ENCODE results near the gene DENND4B. TPM values are rescaled to one million over a fixed set of nuclear protein-coding genes. Genes with fewer than 3 reads are reported as not detected.

Gene DENND4B
- total and polyA plus RNA-seq, 9 of the 15 experiments (the other 6 are each of a cell fraction or from before 2014, with no cell fraction given), result 9.5 to 80.5 (median 23.1) TPM

- TF ChIP-seq ZNF75A (CRISPR knock-in tag; IDR thresholded peaks at IDR 0.05) (no peak), THRA (IDR thresholded peaks at IDR 0.05) (no peak), NFIC (IDR thresholded peaks at IDR 0.05) (no peak), SUPT5H (IDR thresholded peaks at IDR 0.05) (peak; percentile 24), VEZF1 (CRISPR knock-in tag; IDR thresholded peaks at IDR 0.05) (peak; percentile 87), EP300 (IDR thresholded peaks at IDR 0.05; ENCODE audit: low read length) (no peak), HDAC6 (IDR thresholded peaks at IDR 0.05; ENCODE audit: low read depth, low read length) (no peak), RNF219 (CRISPR knock-in tag; IDR thresholded peaks at IDR 0.05) (no peak), LCOR (CRISPR knock-in tag; IDR thresholded peaks at IDR 0.05) (no peak), RFX5 (IDR thresholded peaks at IDR 0.05; ENCODE audit: low read depth, low read length) (no peak), ZNF124 (CRISPR knock-in tag; IDR thresholded peaks at IDR 0.05) (no peak), TSC22D4 (tag; IDR thresholded peaks at IDR 0.05) (no peak), KLF16 (IDR thresholded peaks at IDR 0.05) (no peak), ATF7 (IDR thresholded peaks at IDR 0.05) (0 out of 2 replicates have a peak, but pooled peaks have one; percentile 9), RB1 (IDR thresholded peaks at IDR 0.05; ENCODE audit: low read depth) (peak; percentile 15; the same call in 1 of the 2 replicates), RBM17 (IDR thresholded peaks at IDR 0.05; ENCODE audit: borderline replicate concordance, low read depth, low read length) (no peak), RBM25 (IDR thresholded peaks at IDR 0.05; ENCODE audit: low read depth, low read length, severe bottlenecking) (no peak), ZC3H4 (CRISPR knock-in tag; IDR thresholded peaks at IDR 0.05; ENCODE audit: borderline replicate concordance) (no peak), TAF9B (IDR thresholded peaks at IDR 0.05; ENCODE audit: partially characterized antibody) (no peak), ZNF212 (CRISPR knock-in tag; IDR thresholded peaks at IDR 0.05) (no peak)
- TF ChIP-seq, protein P1, sequence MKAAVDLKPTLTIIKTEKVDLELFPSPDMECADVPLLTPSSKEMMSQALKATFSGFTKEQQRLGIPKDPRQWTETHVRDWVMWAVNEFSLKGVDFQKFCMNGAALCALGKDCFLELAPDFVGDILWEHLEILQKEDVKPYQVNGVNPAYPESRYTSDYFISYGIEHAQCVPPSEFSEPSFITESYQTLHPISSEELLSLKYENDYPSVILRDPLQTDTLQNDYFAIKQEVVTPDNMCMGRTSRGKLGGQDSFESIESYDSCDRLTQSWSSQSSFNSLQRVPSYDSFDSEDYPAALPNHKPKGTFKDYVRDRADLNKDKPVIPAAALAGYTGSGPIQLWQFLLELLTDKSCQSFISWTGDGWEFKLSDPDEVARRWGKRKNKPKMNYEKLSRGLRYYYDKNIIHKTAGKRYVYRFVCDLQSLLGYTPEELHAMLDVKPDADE (conservative IDR thresholded peaks at IDR 0.05; ENCODE audit: control insufficient read depth, low read depth, low read length), result 0 out of 2 replicates have a peak, but pooled peaks have one; percentile 16
- TF ChIP-seq, protein P2, sequence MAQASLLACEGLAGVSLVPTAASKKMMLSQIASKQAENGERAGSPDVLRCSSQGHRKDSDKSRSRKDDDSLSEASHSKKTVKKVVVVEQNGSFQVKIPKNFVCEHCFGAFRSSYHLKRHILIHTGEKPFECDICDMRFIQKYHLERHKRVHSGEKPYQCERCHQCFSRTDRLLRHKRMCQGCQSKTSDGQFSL (CRISPR knock-in tag; IDR thresholded peaks at IDR 0.05), result no peak
- TF ChIP-seq, protein P2 (tag; IDR thresholded peaks at IDR 0.05), result no peak
Measured at GRCh38 chr1:153945795-153946621, 510 bp downstream of the DENND4B start (continued).

All from K562 (cell line).